RPMI7951 (cell line): ENCODE data around the gene SBNO2. TPM values are rescaled to one million over a fixed set of nuclear protein-coding genes. Genes with fewer than 3 reads are reported as not detected.

ENCODE experiments used
- DNase-seq: peaks from one replicate; pipeline ENCODE4 v3.0.0-alpha.2; 2012; ENCODE audit warnings: low read depth
- total RNA-seq: library from RNA; depleted of rRNA; stranded (reverse); fragments of >200 nt; shearing (Covaris generic); gene quantifications from 2 replicates; pipeline ENCODE4 v1.2.3, GENCODE V29; 2014

The SBNO2 gene
- total RNA-seq, 1 experiment from 2014 or later = 12.1 TPM

GRCh38 chr19:1107661-1108261 lies 66.3 kb downstream of the SBNO2 start:
- DNase-seq = no peak

DNA sequence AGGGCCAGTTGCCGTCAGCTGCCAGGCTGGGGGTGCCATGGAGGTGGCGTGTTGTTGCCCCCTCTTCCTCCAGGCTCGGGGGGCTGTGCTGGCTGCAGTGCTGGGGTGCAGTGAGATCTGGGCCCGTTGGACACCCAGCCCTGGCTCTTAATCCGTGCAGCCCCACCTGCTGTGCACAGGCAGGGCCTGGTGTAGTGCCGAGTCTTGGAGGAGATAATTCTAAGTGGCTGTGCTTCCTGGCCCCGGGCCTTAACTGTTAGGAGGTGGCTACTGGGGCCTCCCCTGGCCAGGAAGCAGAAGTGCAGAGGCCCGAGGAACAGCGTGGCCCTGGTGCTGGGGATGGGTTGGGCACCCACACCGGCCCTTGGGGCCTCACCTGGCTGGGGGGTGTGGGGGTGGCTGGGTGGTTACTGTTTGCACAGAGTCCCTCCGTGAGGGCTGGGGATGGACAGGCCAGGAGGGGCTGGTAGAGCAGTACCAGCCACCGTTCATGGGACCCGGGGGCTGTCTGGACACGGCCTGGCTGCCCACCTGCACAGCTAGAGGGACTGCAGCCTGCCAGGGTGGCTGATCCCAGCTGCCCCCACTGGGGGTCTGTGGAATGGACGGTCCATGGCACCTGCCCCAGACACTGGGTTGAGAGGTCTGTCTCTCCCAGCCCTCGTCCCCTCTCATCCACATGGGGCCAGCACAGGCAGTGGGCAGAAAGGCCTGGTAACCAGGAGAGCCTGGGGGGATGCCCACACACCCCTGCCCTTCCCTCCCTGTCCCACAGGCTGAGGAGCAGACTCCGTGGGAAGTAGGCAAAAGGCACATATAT lies 67.0 kb downstream of the SBNO2 start:
- DNase-seq = peak; percentile 51

- DNase-seq = no peak
Observed at GRCh38 chr19:1105873-1106840, 67.9 kb downstream of the SBNO2 start.

- peak; percentile 44 for DNase-seq
Observed at GRCh38 chr19:1105008-1105872, 68.8 kb downstream of the SBNO2 start.

GRCh38 chr19:1104311-1105007 lies 69.6 kb downstream of the SBNO2 start:
- peak; percentile 73 for DNase-seq

DNA sequence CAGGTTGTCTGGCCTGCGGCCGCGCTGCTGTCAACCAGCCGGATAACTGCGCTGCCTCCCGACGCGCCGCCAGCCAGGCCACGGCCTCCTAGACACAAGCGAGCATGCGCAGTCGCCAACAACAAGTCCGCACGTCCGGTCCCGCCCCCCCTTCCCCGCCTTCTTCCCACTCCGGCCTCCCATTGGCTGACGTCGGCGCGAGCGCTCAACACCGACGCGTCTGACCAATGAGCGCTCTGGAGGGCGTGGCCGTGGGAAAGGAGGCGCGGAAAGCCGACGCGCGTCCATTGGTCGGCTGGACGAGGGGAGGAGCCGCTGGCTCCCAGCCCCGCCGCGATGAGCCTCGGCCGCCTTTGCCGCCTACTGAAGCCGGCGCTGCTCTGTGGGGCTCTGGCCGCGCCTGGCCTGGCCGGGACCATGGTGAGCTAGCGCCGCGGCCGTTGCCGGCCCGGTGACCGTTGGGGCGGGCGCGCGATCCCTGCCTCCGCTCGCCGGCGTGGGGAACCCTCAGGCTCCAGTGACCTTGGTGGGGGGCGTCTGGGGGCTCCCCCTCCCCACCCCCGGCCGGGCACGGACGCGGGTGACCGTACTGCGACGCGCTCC lies 70.3 kb downstream of the SBNO2 start, which contains the start of gene GPX4:
GPX4 (plus strand) TSS at position 287 of the 603 bp plus-strand sequence; CDS start at position 337, 50 bp downstream.
- DNase-seq = peak; percentile 98

- DNase-seq = no peak
Observed at GRCh38 chr19:1103132-1103707, 70.8 kb downstream of the SBNO2 start.

DNA sequence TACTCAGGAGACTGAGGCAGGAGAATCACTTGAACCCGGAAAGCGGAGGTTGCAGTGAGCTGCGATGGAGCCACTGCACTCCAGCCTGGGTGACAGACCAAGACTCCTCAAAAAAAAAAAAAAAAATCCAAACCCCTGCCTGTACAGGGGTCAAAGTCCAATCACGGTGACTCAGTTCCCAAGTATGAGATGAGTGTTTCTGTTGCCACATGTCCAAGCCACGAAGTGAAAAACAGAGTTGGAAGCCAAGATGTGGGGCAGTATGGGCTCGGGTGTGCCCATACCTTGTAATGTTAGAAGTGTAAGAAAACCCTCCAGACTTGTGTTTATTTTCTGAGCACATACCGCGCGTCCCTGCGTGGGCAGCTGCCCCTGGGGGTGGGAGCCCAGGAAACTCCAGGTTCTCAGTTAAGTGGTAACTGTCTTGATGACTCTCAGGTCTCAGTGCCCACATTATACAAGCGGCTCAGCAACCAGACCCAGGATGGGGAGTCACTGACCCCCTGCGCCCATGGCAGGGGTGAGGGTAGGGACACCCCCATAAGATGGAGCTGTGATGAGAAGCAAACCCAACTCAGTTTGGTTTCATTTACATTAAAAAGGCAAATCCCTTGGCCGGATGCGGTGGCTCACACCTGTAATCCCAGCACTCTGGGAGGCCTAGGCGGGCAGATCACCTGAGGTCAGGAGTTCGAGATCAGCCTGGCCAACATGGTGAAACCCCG lies 71.5 kb downstream of the SBNO2 start:
- DNase-seq = peak; percentile 100

GRCh38 chr19:1101337-1101698 lies 72.8 kb downstream of the SBNO2 start:
- no peak for DNase-seq

DNA sequence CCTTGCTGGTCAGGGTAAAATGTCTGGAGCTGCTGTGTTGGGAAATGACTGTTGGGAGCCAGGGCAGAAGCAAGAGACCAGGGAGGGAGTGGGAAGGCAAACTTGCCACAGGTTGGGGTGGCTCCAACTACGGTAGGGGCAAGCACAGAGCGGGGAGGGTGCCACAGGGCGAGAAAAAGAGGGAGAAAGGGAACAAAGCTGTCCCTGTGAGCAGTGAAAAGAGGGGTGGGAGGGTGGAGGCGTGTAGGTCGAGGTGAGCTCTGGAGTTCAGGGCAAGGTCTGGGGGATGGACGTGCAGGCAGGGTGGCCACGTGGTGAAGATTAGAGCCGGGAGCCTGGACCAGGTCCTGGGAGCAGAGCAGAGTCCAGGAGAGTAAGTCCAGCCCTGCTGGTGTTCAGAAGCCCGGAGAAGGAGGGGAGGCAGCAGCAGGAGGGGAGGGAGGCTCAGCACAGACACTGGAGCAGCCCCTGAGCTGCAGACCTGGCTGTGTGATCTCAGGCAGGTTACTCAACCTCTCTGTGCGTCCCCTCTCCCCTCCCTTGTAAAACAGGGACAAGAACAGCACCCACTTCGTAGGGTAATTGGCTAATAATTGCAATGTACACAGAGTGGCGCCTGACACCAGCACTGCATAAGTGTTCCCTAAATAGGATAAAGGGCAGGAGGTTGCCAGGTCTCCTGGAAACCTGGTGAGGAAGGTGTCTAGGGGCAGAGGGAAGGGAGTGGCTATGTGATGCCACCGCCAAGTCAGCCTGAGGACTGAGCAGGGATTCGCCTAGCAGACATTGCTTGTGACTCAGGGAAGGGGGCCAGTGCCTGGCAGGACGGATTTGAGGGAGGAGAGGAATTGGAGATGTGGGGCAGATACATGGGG lies 75.7 kb downstream of the SBNO2 start:
- DNase-seq = no peak

DNA sequence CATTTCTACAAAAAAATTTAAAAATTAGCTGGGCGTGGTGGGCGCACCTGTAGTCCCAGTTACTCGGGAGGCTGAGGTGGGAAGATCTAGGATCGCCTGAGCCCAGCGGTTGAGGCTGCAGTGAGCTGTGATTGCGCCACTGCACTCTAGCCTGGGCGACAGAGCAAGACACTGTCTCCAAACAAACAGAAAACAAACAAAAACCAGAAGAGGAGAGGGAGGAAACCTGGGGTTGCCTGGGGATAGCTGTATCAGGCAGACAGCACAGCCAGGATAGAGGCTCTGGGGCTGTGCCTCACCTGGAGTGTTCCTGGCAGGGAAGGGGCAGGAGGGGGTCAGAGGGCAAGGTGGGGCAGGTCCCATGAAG lies 76.3 kb downstream of the SBNO2 start:
- DNase-seq = no peak

DNA sequence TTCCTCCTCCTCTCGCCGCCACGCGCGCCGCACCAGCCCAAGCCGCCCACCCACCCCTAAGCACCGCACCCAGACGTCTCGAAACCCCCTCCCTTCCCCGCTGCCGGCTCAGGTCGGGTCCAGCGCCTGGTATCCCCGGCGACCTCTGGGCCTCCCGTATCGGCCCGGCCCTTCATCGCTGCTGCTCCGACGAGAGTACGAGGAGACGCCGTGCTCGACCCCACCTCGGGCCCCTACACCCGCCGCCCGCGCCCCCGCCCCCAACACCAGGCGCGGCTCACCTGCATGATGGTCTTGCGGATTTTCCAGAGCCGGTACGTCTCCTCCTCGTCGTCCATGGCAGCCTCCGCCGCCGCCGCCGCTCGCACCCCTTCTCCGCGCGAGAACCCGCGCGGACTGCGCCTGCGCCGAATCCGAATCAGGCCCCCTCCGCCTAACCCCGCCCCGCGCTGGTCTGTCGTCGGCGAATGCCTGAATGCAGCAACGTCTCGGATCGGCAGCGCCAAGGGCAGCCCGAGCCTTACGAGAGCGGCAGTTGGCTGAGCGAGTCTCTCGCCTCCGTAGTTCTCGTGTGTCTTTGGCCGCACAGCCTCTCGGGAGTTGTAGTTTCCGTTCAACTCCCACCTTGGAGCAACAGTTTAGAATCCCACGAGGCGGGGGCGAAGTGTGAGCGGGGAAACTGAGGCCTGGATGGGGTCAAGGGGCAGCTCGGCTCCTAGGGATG lies 78.9 kb downstream of the SBNO2 start, which contains the start of gene POLR2E:
POLR2E (minus strand) TSS at position 398 of the 724 bp plus-strand sequence; CDS start at position 338, 60 bp downstream.
- peak; percentile 97 for DNase-seq

DNA sequence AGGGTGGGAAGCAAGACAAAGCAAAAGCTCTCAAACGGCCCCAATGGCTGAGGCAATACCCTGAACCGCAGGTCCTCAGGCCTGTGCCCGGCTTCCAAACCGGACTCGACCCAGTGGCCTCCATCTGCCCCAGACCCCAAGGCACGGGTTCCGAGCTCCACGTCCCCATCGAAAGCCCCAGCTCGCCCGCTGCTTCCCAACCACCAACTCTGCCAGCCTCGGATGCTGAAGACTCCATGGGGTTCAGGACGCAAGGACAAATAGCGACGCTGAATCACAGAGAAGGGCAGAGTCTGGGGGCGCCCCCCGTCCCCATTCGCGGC lies 79.5 kb downstream of the SBNO2 start:
- no peak for DNase-seq

DNA sequence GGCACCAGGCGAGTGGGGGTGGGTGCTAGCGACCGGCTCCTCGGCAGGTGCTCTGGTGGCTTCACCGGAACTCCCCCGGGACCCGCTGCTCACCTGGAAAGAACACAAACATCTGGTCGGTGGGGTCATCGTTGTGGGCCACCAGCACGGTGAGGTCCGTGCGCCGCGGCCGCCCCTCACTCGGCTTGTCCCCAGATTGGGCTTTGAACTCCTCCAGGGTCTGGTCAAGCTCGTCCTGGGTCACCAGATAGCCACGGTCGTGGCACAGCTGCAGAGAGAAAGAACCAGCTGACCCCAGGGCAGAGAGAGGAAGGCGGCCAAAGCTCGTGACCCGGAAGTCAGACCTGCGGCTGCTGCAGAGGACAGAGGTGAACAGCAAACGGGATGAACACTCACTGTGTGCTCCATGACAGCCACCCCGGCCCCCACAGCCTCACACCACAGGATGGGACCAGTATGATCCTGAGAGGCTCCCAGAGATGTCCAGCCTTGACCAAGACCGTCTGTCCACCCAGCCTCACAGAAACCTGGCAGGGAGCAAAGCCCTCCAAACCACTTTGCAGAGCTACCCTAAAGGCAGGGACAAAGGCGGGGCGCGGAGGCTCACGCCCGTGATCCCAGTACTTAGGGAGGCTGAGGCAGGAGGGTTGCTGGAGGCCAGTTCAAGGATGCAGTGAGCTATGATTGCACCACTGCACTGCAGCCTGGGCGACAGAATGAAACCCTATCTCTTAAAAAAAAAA lies 80.1 kb downstream of the SBNO2 start:
- DNase-seq = no peak

DNA sequence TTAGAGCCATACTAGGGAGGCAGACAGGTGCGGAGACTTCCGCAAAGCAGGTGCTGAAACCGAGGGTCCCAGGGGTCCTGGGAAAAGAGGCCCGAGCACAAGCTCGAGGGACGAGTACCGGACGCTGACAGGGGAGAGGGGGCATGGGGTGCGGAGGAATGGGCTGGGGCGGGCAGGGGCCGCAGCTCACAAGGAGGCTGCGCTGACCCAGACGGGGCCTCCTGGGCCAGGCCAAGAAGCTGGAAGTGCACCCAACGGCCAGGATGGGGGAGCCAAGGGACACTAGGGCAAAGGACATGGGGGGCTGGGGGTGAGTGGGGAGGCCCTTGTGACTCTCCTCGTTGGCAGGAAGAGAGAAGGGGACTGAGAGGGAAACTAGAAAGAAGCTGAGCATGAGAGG lies 80.7 kb downstream of the SBNO2 start:
- no peak for DNase-seq

- DNase-seq = no peak
Observed at GRCh38 chr19:1091544-1092175, 82.4 kb downstream of the SBNO2 start.
